ENCODE data around the gene COG3. TPM values are rescaled to one million over a fixed set of nuclear protein-coding genes. Genes with fewer than 3 reads are reported as not detected.

The COG3 gene
- total RNA-seq, 6 experiments from 2014 or later, result 17.5 to 22.2 (median 20.7) TPM

DNA sequence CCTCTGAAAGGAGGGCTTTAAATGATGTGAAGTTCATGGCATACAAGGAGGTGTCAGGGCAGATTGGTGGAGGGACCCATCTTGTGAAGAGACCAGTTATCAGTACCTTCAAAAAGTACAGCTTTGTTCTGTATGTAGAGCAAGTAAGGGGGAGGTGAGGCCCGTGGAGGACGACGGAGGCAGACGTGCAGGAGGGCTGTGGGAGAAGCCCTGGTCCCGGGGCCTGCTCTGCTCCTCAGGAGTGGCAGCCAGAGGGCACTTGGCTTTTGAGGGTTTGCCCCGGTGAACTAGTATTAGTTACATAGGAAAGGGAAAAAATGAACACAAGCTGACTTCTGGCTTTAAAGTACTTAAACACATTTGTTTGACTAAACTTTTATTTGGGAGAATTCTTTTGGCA is 42.1 kb downstream of the COG3 start:
- peaks cover 12% of the 10 kb centered on the region for H3K4me1 Mint-ChIP-seq (ENCODE audit: low read depth)
- DNase-seq, result no peak
- TF ChIP-seq, protein P1, sequence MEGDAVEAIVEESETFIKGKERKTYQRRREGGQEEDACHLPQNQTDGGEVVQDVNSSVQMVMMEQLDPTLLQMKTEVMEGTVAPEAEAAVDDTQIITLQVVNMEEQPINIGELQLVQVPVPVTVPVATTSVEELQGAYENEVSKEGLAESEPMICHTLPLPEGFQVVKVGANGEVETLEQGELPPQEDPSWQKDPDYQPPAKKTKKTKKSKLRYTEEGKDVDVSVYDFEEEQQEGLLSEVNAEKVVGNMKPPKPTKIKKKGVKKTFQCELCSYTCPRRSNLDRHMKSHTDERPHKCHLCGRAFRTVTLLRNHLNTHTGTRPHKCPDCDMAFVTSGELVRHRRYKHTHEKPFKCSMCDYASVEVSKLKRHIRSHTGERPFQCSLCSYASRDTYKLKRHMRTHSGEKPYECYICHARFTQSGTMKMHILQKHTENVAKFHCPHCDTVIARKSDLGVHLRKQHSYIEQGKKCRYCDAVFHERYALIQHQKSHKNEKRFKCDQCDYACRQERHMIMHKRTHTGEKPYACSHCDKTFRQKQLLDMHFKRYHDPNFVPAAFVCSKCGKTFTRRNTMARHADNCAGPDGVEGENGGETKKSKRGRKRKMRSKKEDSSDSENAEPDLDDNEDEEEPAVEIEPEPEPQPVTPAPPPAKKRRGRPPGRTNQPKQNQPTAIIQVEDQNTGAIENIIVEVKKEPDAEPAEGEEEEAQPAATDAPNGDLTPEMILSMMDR (IDR thresholded peaks at IDR 0.05), result no peak
- no peak overlapping the region for H3K4me3 Mint-ChIP-seq
- H3K36me3 Mint-ChIP-seq (ENCODE audit: low read depth), result peaks cover 34% of the 10 kb centered on the region
- H3K27me3 Mint-ChIP-seq (ENCODE audit: insufficient read depth), result peaks cover 4% of the 10 kb centered on the region
- peak overlapping the region; percentile 39; the same call in 1 of the 2 replicates for H3K27ac Mint-ChIP-seq
- H3K9me3 Mint-ChIP-seq, result no peaks in the 10 kb centered on the region

DNA sequence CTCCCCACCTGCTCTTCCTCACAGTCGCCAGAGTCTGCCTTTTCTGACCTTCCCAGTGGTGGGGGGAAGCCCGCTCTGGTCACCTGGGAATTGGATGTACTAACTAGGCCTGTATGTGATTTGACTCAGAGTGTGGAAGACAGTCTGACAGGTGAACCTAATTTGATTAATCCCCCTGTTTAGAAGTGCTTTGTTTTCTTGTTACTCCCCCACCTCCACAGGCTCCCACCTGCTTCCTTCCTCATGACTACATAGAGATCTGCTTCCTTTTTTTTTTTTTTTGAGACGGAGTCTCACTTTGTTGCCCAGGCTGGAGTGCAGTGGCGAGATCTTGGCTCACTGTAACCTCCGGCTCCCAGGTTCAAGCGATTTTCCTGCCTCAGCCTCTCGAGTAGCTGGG is 44.0 kb downstream of the COG3 start:
- peaks cover 36% of the 10 kb centered on the region for H3K36me3 Mint-ChIP-seq (ENCODE audit: low read depth)
- TF ChIP-seq, protein P1 (IDR thresholded peaks at IDR 0.05), result no peak
- peaks cover 12% of the 10 kb centered on the region for H3K4me1 Mint-ChIP-seq (ENCODE audit: low read depth)
- no peak overlapping the region for H3K4me3 Mint-ChIP-seq
- no peak overlapping the region for H3K27ac Mint-ChIP-seq
- no peaks in the 10 kb centered on the region for H3K9me3 Mint-ChIP-seq
- no peak for DNase-seq
- H3K27me3 Mint-ChIP-seq (ENCODE audit: insufficient read depth), result no peaks in the 10 kb centered on the region

DNA sequence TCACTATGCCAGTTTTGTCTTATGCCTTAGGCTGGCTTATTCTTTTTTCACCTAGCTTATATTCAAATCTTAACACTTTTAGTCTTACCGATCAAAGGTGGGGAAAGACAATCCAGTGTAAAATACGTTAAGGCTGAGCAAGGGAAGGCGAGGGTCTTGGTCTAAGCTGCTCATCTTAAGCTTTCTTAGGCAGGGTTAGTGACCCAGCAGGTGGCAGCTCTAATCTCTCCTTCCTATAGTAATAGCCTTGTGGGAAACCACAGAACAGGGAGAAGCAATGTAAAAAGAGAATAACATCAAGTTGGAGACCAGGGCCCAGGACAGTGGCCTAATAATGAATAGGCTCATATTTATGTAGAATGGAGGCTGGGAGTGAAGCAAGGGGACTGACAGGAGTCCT is 45.9 kb downstream of the COG3 start:
- Mint-ChIP-seq H3K9me3 (no peaks in the 10 kb centered on the region), H3K4me3 (no peak overlapping the region), H3K27me3 (ENCODE audit: insufficient read depth) (no peaks in the 10 kb centered on the region), H3K4me1 (ENCODE audit: low read depth) (peaks cover 14% of the 10 kb centered on the region), H3K27ac (no peak overlapping the region), H3K36me3 (ENCODE audit: low read depth) (peaks cover 33% of the 10 kb centered on the region)
- DNase-seq, result no peak
- TF ChIP-seq, protein P1 (IDR thresholded peaks at IDR 0.05), result no peak

DNA sequence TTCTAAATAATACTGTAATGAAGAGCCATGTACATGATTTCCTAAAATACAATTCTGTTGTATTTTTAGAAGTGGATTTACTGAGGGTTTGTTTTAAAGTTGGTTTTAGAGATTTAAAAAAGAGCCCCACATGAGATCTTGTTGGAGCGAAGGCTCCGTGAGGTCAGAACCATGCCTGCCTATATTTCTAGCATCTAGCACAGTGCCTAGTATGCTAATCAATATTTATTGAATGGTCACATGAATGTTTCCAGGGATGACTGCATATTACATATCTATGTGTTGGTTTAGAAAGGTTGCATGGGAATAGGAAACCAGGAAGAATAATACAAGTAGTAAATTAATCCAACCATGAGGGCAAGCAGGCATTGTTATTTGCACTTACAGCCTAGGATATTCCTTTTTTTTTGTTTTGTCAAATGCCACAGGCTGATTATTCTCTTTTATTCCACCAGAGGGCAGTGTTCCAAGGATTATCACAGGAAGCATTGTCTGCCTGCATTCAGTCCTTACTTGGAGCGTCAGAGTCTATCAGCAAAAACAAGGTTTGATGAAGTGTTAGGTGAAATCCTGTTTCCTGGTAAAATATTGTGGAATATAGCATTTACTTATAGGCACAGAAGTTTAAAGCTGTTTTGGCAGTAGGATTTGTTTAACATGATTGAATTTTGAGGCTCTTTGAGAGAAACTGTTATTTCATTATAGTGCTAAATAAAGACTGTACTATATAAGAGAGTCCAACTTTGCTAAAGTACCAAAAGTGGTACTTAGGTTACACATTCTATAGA is 46.8 kb downstream of the COG3 start:
- H3K27ac Mint-ChIP-seq, result peak overlapping the region; percentile 63
- peak; percentile 70 for DNase-seq
- H3K27me3 Mint-ChIP-seq (ENCODE audit: insufficient read depth), result no peaks in the 10 kb centered on the region
- H3K9me3 Mint-ChIP-seq, result no peaks in the 10 kb centered on the region
- peaks cover 21% of the 10 kb centered on the region for H3K4me1 Mint-ChIP-seq (ENCODE audit: low read depth)
- no peak overlapping the region for H3K4me3 Mint-ChIP-seq
- TF ChIP-seq, protein P1 (IDR thresholded peaks at IDR 0.05), result peak; percentile 97
- H3K36me3 Mint-ChIP-seq (ENCODE audit: low read depth), result peaks cover 34% of the 10 kb centered on the region

DNA sequence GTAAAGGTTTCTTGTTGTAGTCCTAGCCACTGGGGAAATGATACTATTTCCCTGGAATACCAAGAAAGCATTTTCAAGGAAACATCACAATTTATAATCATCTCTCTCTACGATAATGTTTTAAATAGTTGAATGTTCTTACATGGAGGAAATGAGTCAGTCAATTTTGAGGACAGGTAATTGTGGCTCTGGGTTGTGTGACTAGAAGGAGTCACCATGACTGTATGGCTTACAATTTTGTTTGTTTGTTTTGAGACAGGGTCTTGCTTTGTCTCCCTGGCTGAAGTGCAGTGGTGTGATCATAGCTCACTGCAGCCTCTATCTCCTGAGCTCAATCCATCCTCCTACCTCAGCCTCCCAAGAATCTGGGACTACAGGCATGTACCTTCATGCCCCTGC is 47.4 kb downstream of the COG3 start:
- peak; percentile 23 for DNase-seq
- peaks cover 34% of the 10 kb centered on the region for H3K36me3 Mint-ChIP-seq (ENCODE audit: low read depth)
- H3K4me1 Mint-ChIP-seq (ENCODE audit: low read depth), result peaks cover 27% of the 10 kb centered on the region
- H3K27ac Mint-ChIP-seq, result peak overlapping the region; percentile 63
- H3K4me3 Mint-ChIP-seq, result no peak overlapping the region
- no peaks in the 10 kb centered on the region for H3K27me3 Mint-ChIP-seq (ENCODE audit: insufficient read depth)
- TF ChIP-seq, protein P1 (IDR thresholded peaks at IDR 0.05), result no peak
- H3K9me3 Mint-ChIP-seq, result no peaks in the 10 kb centered on the region
